GM19452 (cell line): ENCODE measurements around the gene SPECC1L.
"Not testable (repeated sequence)": the region's sequence is repeated elsewhere in the genome, so short reads cannot be mapped to it uniquely, and the experiment has no call there.

Experiments
- ATAC-seq: cut with Tn5 transposase; IDR thresholded peaks from one replicate; pipeline ENCODE4 v1.9.1; 2021; ENCODE audit not compliant: unreplicated experiment

Gene SPECC1L, protein sequence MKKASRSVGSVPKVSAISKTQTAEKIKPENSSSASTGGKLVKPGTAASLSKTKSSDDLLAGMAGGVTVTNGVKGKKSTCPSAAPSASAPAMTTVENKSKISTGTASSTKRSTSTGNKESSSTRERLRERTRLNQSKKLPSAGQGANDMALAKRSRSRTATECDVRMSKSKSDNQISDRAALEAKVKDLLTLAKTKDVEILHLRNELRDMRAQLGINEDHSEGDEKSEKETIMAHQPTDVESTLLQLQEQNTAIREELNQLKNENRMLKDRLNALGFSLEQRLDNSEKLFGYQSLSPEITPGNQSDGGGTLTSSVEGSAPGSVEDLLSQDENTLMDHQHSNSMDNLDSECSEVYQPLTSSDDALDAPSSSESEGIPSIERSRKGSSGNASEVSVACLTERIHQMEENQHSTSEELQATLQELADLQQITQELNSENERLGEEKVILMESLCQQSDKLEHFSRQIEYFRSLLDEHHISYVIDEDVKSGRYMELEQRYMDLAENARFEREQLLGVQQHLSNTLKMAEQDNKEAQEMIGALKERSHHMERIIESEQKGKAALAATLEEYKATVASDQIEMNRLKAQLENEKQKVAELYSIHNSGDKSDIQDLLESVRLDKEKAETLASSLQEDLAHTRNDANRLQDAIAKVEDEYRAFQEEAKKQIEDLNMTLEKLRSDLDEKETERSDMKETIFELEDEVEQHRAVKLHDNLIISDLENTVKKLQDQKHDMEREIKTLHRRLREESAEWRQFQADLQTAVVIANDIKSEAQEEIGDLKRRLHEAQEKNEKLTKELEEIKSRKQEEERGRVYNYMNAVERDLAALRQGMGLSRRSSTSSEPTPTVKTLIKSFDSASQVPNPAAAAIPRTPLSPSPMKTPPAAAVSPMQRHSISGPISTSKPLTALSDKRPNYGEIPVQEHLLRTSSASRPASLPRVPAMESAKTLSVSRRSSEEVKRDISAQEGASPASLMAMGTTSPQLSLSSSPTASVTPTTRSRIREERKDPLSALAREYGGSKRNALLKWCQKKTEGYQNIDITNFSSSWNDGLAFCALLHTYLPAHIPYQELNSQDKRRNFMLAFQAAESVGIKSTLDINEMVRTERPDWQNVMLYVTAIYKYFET

GRCh38 chr22:24270556-24271385 lies at the start of gene SPECC1L:
Gene SPECC1L (plus strand): TSS chr22:24270831. CDS start chr22:24302232, 31,401 bp downstream.
- peak; percentile 86 for ATAC-seq

GRCh38 chr22:24224468-24224867 lies 46.2 kb upstream of the SPECC1L start:
- ATAC-seq, result no peak

DNA sequence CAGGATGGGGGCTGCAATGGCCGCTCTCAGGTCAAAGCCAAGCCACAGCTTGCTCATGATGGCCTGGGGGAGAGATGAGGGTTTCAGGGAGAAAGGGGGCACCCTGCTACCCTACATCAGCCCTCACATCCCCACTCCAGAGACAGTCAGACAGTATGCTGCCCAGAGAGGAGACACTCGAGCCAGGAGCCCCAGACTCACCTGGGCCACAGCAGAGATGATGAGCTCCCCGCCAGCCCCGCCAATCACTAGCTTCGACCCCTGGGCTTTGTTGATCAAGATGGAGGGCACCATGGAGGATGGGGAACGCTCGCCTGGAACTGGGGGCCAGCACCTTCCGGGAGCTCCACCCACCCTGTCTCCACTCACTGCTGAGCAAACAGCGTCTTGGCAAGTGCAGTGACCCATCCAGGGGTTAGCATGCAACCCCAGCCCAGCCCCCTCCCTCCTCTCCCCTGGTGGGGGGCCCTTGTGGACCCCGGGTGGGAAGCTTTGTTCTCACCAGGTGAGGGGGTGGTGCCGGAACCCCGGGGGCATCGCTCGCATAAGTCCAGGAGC lies 45.5 kb upstream of the SPECC1L start:
- ATAC-seq, result no peak

DNA sequence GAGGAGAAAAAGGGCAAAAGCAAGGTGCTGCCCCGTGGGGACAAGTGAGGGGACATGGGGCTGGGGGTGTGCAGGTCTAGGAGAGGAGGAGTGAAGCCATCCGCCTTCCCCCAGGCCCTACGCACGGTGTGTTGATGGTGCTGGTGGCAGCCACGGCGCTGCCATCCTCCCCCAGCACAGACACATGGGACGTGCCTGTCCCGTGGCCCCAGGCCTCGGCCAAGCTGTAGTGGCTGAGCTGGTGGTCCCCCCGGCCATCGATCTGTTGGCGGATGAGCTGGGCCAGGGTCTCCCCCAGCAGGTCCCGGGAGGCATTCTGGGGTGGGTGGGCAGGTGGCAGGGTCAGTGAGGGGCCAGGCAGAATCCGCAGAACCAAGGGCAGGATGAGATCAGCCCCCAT lies 44.7 kb upstream of the SPECC1L start:
- ATAC-seq, result no peak

DNA sequence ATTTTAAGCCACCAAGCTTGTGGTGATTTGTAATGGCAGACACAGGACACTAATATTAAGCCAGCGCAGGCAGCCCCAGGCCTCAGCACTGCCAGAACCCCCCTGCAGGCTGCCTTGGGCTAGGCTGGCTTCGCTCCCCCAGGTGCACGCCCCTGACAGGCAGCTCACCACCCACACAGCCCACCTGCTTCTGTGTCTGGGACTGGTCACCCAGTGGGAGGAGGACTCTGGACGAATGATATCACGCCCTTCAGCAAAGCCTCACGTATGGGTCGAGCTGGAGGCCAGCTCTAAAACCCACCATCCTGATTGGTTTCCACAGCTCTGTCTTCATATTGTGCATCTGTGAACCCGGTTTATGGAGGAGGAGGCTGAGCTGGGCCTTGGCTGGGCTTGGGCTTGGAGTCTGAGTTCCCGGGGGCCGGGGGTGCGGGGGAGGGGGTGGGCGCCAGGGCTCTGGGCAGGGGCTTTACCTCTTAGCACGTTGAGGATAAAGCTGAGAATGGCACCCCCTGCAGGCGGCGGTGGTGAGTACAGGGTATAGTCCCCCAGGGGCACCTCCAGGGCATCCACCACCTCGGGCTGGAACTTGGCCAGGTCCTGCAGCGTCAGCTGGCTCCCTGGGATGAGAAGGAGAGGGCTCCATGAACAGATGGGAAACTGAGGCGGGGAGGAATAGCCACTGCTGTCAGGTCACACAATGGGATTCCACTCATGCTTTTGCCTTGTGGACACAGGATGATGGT lies 39.5 kb upstream of the SPECC1L start:
- no peak for ATAC-seq

DNA sequence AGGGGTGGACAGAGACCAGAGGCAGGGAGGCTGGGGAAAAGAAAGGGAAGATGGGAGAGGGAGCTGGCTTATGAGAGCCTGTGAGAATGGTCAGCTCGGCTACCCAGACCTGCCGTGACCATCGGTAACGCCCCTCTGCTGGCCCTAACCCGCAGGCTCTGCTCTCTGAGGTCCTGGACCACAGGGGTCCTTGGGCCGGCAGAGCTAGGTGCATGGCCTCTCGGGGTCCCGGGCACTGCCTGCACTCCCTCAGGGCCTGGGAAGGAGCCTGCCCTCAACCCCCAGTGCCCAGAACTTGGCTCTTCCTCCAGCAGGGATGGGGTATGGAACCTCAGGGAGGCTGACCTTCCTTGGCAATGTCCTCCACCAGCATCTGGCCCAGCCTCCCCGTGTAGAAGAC lies 38.9 kb upstream of the SPECC1L start:
- no peak for ATAC-seq

DNA sequence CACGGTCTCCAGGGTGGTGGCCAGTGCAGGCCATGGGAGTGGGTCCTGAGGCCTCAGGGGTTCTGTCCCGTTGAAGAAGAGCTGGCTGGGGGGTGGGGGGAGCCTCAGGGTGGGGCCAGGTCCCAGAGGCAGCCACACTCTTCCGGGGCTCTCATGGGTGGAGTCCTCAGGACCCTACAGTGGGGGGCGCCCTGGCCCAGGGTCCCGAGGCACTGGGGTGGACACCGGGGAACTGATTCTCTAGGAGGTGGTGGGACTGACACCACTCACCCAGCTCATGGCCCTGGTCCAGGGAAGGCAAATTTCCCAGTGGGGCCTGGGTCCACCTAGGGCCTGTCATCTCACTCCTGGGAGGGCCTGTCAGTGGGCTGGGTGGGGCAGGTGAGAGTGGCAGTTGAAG lies 38.5 kb upstream of the SPECC1L start:
- ATAC-seq, result no peak

GRCh38 chr22:24232725-24233124 lies 37.9 kb upstream of the SPECC1L start:
- ATAC-seq, result no peak

GRCh38 chr22:24233235-24233634 lies 37.4 kb upstream of the SPECC1L start:
- ATAC-seq, result no peak

GRCh38 chr22:24233816-24234215 lies 36.8 kb upstream of the SPECC1L start:
- no peak for ATAC-seq

GRCh38 chr22:24235315-24235714 lies 35.3 kb upstream of the SPECC1L start:
- ATAC-seq, result no peak

DNA sequence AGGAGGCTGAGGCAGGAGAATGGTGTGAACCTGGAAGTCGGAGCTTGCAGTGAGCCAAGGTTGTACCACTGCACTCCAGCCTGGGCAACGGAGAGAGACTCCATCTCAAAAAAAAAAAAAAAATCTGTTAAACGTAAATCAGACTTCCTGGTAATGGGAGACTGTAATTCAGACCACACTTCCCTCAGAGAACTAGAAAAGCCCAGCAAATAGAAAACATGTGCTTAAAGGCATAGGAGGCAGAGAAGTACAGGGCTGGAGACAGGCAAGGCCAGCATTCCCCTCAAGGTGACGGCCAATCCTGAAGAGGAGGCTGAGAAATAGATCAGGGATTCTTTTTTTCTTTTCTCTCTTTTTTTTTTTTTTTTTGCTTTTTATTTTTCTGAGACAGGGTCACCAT lies 34.0 kb upstream of the SPECC1L start:
- ATAC-seq, result no peak

DNA sequence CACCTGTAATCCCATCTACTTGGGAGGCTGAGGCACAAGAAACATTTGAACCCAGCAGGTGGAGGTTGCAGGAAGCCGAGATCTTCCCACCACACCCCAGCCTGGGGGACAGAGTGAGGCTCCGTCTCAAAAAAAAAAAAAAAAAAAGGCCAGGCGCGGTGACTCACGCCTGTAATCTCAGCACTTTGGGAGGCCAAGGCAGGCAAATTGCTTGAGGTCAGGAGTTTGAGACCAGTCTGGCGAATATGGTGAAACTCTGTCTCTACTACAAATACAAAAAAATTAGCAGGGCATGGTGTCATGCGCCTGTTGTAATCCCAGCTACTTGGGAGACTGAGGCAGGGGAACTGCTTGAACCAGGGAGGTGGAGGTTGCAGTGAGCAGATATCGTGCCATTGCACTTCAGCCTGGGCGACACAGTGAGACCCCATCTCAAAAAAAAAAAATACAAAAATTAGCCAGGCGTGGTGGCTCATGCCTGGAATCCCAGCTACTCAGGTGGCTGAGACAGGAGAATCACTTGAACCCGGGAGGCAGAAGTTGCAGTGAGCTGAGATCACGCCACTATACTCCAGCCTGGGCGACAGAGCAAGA lies 32.4 kb upstream of the SPECC1L start:
- not testable (repeated sequence) for ATAC-seq

DNA sequence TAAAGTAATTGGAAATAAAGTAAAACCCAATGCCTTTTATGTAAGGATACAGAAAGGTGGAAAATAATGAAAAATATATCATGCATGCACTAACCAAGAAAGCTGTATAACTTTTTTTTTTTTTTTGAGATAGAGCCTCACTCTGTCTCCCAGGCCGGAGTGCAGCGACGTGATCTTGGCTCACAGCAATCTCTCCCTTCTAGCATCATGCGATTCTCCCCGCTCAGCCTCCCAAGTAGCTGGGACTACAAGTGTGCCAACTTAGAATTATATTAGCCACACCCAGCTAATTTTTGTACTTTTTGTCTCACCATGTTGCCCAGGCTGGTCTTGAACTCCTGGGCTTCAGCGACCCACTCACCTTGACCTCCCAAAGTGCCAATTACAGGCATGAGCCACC lies 30.2 kb upstream of the SPECC1L start:
- no peak for ATAC-seq

DNA sequence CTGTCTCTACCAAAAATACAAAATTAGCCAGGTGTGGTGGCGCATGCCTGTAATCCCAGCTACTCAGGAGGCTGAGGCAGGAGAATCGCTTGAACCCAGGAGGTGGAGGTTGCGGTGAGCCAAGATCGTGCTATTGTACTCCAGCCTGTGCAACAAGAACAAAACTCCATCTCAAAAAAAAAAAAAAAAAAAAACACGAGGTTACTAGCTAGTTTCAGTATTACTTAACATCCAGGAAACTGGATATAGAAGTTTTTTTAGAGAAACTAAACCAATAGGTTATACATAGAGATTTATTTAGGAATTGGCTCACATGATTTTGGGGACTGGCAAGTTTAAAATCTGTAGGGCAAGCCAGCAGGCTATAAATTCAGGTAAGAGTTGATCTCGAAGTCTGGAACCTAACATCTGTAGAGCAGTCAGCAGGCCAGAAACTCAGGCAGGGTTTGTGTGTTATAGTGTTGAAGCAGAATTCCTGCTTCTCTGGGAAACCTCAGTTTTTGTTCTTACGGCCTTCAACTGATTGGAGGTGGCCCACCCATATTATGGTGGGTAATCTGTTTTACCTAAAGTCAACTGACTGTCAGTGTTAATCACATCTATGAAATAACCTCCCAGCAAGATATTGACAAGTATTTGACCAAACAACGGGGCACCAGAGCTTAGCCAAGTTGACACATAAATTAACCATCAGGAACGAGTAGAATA lies 29.5 kb upstream of the SPECC1L start:
- ATAC-seq, result not testable (repeated sequence)

GRCh38 chr22:24243417-24243816 lies 27.2 kb upstream of the SPECC1L start:
- not testable (repeated sequence) for ATAC-seq

DNA sequence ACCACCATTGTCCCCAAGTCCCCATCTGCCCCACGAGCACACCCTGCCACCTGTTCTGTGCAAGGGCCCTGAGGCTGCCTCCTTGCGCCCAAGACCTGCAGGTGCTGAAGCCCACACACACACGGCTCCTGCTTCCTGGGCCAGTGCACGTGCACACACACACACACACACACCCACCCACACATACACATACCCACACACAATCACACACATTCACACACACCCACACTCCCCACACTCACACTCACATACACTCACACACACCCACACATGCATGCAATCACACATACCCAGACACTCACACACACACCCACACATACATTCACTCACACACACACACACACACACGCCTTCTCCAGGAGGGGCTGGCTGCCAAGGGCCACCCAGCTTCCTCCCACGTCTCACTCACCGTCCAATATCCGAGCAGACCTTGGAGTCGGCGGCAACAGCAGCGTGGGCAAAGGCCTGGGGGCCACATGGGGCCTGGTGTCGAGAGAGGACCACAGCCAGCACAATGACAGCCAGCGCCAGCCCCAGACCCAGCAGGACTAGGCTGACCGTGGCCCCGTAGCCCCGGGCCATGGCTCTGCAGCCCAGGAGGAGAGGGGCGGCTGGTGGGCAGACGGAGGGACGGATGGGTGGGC lies 26.4 kb upstream of the SPECC1L start:
- ATAC-seq, result no peak

DNA sequence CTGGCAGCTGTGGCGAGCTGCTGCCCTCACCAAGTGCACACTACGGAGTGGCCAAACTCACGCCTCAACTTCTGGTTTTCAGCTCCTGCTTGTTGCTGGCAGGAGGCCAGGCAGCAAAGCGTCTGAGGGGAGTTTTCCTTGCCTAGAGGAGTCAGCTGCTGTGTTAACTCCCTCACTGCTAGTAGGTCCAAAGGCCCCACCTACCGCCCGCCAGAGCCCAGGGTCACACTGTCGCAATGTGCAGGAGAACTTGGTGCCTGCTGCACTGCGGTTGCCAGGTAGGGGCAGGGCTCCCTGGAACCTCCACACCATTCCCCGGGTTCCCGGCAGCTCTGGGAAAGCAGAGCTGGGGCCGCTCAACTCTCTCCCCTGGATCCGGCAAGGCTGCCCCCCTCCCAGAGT lies 25.6 kb upstream of the SPECC1L start, which contains the start of gene GGT5:
Gene GGT5 (minus strand): TSS at position 53 of the 402 bp plus-strand sequence. CDS start 357 bp downstream, outside the sequence.
- ATAC-seq, result not testable (repeated sequence)
